ENCODE measurements around the gene ATAD3A.

- TF ChIP-seq CTCF (IDR thresholded peaks at IDR 0.05) (no peak), POLR2A (IDR thresholded peaks at IDR 0.05) (no peak)
Observed at GRCh38 chr1:1489231-1489630, 22.7 kb upstream of the ATAD3A start.
